RWPE2 (cell line): Measurements from ENCODE around the gene HRCT1.
"Not testable (repeated sequence)": the region's sequence is repeated elsewhere in the genome, so short reads cannot be mapped to it uniquely, and the experiment has no call there.

Source experiments
- ATAC-seq: fragments of 200-7000 bp; cut with Tn5 transposase; 3 replicates; pipeline ENCODE4 v1.9.1; 2021; ENCODE audit warnings: low read depth
- DNase-seq: peaks from one replicate; pipeline ENCODE4 v3.0.0-alpha.2; 2020; ENCODE audit warnings: low spot score
- H3K27ac ChIP-seq: fragments of 450-650 bp; 2 replicates; pipeline ENCODE4 v1.5.1; 2017; ENCODE audit warnings: mild to moderate bottlenecking; ENCODE audit not compliant: poor library complexity, severe bottlenecking
- H3K27me3 ChIP-seq: fragments of 250-450 bp; sonication (Bioruptor Pico); 2 replicates; pipeline ENCODE4 v1.5.1; 2021; ENCODE audit warnings: mild to moderate bottlenecking, moderate library complexity; ENCODE audit not compliant: insufficient read depth, poor library complexity, severe bottlenecking
- H3K36me3 ChIP-seq: fragments of 250-450 bp; sonication (Bioruptor Pico); 2 replicates; pipeline ENCODE4 v1.5.1; 2020; ENCODE audit warnings: low read depth, mild to moderate bottlenecking, moderate library complexity
- H3K4me1 ChIP-seq: fragments of 250-450 bp; sonication (Bioruptor Pico); 2 replicates; pipeline ENCODE4 v1.5.1; 2021; ENCODE audit warnings: mild to moderate bottlenecking, moderate library complexity; ENCODE audit not compliant: insufficient read depth, poor library complexity, severe bottlenecking
- H3K4me3 ChIP-seq: fragments of 250-450 bp; sonication (Bioruptor Pico); 2 replicates; pipeline ENCODE4 v1.5.1; 2021; ENCODE audit warnings: mild to moderate bottlenecking, moderate library complexity; ENCODE audit not compliant: severe bottlenecking
- H3K9me3 ChIP-seq: fragments of 250-450 bp; sonication (Bioruptor Pico); 2 replicates; pipeline ENCODE4 v1.5.1; 2021; ENCODE audit warnings: mild to moderate bottlenecking, moderate library complexity; ENCODE audit not compliant: severe bottlenecking
- CTCF ChIP-seq: fragments of 450-650 bp; IDR thresholded peaks from one replicate; pipeline ENCODE4 v1.5.1; 2017; ENCODE audit warnings: mild to moderate bottlenecking, moderate library complexity; ENCODE audit not compliant: poor library complexity, severe bottlenecking

The HRCT1 gene

GRCh38 chr9:35933550-35934067 lies 27.6 kb downstream of the HRCT1 start:
- no peaks in the 10 kb centered on the region for H3K27me3 ChIP-seq
- ATAC-seq (no peak), DNase-seq (no peak)
- TF ChIP-seq CTCF, result no peak
- H3K4me1 ChIP-seq, result no peaks in the 10 kb centered on the region
- no peak overlapping the region for H3K4me3 ChIP-seq
- H3K9me3 ChIP-seq, result no peaks in the 10 kb centered on the region
- H3K36me3 ChIP-seq, result no peaks in the 10 kb centered on the region
- no peak overlapping the region for H3K27ac ChIP-seq

- H3K36me3 ChIP-seq, H3K4me3 ChIP-seq, H3K27me3 ChIP-seq, ATAC-seq, H3K9me3 ChIP-seq, H3K4me1 ChIP-seq, H3K27ac ChIP-seq, DNase-seq: not testable (repeated sequence)
Measured at GRCh38 chr9:35934069-35934468, 28.1 kb downstream of the HRCT1 start.

GRCh38 chr9:35935261-35935660 lies 29.3 kb downstream of the HRCT1 start:
- Histone ChIP-seq H3K4me1 (no peaks in the 10 kb centered on the region), H3K4me3 (no peak overlapping the region), H3K27ac (no peak overlapping the region), H3K36me3 (no peaks in the 10 kb centered on the region), H3K27me3 (no peaks in the 10 kb centered on the region), H3K9me3 (no peaks in the 10 kb centered on the region)
- TF ChIP-seq CTCF, result no peak
- no peak for ATAC-seq
- no peak for DNase-seq

- Histone ChIP-seq H3K27ac (peak overlapping the region; percentile 34), H3K27me3 (no peaks in the 10 kb centered on the region), H3K4me3 (no peak overlapping the region), H3K4me1 (no peaks in the 10 kb centered on the region), H3K9me3 (no peaks in the 10 kb centered on the region), H3K36me3 (no peaks in the 10 kb centered on the region)
- no peak for DNase-seq
- ATAC-seq, result 0 out of 3 replicates have a peak, but pooled peaks have one; percentile 31
- no peak for TF ChIP-seq CTCF
Measured at GRCh38 chr9:35935755-35936509, 29.9 kb downstream of the HRCT1 start.

- no peak overlapping the region for H3K4me3 ChIP-seq
- ATAC-seq (no peak), DNase-seq (no peak)
- H3K27ac ChIP-seq, result no peak overlapping the region
- TF ChIP-seq CTCF, result no peak
- no peaks in the 10 kb centered on the region for H3K36me3 ChIP-seq
- H3K27me3 ChIP-seq, result no peaks in the 10 kb centered on the region
- H3K4me1 ChIP-seq, result no peaks in the 10 kb centered on the region
- no peaks in the 10 kb centered on the region for H3K9me3 ChIP-seq
Measured at GRCh38 chr9:35937227-35937626, 31.2 kb downstream of the HRCT1 start.
